Activated CD4-positive, CD25-positive, alpha-beta regulatory T cell (primary cell): Measurements from ENCODE around the gene THOC6.
"Not testable (repeated sequence)": the region's sequence is repeated elsewhere in the genome, so short reads cannot be mapped to it uniquely, and the experiment has no call there.

ENCODE experiments used
- DNase-seq, 4 experiments: peaks; one replicate each; lab custom pipeline; 2025; lab: John Stamatoyannopoulos, UW

THOC6 gene

DNA sequence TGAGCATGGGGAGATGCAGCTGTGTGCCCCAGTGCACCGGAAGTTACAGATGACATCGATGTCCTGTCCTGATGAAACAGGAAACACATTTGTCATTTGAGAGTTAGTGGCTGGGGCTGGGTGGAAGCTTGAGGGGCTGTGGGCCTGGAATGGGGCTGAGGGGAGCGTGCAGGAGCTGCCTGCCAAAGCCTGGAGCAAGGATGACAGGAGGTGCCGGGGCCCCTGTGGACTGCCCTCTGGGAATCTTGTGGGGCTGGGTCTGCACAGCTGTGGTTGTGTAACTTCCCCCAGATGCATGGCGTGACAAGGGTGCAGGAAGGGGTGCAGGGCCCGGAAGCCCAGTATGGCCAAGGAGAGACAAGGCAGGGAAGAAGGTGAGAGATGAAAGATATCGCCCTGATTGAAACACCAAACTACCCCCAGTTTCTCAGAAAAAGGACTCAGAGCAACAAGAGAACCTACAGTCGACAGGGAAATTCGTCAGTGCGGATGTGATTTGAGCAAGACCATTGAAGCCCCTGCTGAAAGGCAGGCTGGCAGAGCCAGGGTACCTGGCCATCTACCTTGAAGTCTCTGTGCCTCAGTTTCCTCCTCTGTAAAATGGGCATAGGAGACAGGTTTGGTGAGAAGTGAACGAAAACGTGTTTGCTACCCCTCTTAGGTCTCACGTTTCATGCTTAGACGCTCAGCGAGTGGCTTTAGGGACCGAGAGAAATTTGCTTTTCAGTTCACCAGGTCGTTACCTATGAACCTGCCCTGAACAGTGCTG lies 31.3 kb downstream of the THOC6 start:
- no peak for DNase-seq

DNA sequence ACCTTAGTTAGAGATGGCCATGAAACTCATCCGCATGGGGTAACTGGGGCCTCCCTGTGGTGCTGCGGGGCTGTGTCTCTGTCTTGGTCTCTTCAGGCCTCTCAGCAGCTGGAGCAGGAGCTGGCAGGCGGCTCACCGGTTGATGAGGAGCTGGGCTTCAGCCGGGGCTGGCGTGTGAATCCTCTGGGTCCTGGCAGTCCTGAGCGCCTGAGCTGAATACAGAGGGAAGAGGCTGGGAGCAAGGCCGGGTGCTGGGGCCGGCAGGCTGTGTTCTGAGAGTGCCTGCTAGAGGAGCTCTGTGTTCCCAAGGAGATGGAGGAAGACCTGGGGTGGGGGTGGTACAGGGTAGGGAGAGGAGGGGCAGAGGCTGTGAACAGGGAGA lies 31.9 kb downstream of the THOC6 start:
- not testable (repeated sequence) for DNase-seq

DNA sequence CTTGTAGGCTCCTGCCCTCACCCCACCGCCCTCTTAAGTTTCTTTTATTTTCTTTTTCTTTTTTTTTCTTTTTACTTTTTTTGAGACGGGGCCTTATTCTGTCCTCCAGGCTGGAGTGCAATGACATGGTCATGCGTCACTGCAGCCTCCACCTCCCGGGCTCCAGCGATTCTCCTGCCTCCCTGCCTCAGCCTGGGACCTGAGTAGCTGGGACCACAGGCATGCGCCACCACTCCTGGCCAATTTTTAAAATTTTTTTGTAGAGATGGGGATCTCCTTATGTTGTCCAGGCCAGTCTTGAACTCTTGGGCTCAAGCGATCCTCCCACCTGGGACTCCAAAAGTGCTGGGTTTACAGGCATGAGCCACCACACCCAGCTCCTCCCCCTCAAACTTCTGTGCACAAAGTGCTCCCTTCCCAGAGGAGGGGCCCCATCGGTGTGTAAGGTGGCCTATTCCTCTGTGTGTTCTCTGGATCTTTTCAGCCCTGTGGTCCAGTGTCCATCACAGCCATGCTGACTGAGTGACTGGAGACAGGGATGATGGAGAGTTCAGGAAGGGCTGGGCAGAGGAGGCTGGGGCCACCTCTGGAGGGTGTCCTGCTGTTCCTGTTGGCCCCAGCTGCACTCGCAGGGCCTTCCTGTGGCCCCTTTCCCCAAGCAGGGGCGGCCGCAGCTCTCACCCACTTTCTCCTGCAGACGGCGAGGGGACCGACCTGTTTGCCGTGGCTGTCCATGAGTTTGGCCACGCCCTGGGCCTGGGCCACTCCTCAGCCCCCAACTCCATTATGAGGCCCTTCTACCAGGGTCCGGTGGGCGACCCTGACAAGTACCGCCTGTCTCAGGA lies 32.7 kb downstream of the THOC6 start:
- no peak for DNase-seq

DNA sequence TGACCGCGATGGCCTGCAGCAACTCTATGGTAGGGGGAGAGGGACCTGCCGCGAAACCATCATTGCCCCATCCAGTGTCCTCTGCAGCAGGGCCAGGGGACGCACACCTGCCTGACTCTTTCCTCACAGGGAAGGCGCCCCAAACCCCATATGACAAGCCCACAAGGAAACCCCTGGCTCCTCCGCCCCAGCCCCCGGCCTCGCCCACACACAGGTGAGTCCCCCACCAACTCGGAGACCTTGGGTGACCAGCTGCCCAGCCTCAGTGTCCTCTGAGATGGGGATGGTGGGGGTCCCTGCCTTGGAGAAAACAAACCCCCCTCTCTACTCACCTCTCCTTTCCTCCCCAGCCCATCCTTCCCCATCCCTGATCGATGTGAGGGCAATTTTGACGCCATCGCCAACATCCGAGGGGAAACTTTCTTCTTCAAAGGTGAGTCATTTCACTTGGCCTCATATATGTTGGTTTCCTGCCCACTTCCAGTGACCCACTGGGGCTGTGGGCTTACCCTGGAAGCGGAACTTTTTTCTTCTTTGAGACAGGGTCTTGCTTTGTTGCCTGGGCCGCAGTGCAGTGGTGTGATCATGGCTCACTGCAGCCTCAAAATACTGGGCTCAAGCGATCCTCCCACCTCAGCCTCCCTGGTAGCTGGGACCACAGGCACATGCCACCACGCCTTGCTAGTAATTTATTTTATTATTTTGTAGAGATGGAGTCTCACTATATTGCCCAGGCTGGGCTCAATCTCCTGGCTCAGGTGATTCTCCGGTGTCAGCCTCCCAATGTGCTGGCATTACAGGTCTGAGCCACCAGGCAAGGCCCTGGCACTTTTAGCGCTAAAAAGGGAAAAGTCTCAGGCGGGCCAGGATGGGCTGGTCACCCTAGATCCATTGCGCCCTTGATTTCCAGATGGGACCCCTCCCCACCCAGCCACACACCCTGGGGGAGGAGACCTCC lies 33.6 kb downstream of the THOC6 start:
- DNase-seq, result no peak

- peak in 2 of 4 experiments; percentile 31 to 32 for DNase-seq
Observed at GRCh38 chr16:3058139-3059030, 34.5 kb downstream of the THOC6 start.

GRCh38 chr16:3059041-3059722 lies 35.3 kb downstream of the THOC6 start:
- peak; percentile 76 to 81 (median 79) for DNase-seq

DNA sequence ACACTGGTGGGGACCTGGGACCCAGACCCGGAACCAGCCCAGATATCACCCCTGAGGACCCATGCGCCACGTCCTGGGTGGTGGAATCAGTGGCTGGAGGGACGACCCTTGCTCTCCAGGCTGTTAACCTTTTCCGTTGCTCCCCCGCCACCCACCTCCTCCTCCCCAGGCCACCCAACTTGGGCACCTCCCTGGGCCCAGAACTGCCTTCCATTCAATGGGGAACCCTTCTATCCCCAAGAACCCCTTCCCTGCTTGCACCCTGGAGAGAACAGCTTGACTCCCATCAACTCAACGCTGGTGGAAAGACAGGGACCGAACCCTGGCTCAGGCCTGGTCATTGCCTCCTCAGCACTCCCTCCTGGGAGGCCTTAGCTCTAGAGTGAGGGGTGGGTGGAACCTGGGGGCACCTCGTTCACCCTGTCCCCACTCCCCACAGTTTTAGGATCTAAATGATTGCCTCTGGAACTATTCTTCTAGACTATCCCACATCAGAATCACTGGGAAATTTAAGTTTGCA lies 35.9 kb downstream of the THOC6 start:
- DNase-seq, result no peak

- no peak for DNase-seq
Observed at GRCh38 chr16:3060339-3061127, 36.7 kb downstream of the THOC6 start.

GRCh38 chr16:3062553-3062952 lies 38.7 kb downstream of the THOC6 start:
- no peak for DNase-seq

GRCh38 chr16:3063625-3064386 lies 40.0 kb downstream of the THOC6 start:
- no peak for DNase-seq

DNA sequence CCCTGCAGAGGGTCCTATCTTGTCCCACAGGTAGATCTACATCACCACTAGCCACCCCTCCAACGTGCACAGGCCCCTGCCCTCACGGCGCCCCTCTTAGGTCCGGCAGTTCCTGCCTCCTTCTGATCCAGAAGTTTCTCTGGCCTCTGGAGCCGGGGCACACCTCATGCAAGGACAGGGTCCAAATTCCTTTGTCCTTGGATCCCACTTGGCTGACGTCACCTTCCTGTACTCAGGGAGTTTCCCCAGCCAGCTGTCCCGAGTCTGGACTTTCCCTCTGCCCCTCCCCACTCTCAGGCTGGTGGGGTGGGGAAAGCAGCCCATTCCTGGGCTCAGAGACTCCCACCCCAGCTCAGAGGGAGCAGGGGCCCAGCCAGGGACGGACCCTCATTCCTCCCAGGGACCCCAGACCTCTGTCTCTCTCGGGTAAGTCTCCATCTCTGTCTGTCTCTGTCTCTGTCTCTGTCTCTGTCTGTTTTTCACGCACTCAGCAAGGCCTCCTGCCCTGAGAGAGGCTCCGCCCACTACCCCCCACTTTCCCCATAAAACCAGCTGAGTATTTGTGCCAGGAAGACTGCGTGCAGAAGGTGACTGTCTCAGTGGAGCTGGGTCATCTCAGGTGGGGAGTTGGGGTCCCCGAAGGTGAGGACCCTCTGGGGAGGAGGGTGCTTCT lies 41.4 kb downstream of the THOC6 start, which contains the start of gene IL32:
TSS of gene IL32 (plus strand) at position 572 of the 673 bp plus-strand sequence. CDS start 172 bp downstream, outside the sequence.
- DNase-seq, result peak in 3 of 4 experiments; percentile 45 to 58 (median 46)

DNA sequence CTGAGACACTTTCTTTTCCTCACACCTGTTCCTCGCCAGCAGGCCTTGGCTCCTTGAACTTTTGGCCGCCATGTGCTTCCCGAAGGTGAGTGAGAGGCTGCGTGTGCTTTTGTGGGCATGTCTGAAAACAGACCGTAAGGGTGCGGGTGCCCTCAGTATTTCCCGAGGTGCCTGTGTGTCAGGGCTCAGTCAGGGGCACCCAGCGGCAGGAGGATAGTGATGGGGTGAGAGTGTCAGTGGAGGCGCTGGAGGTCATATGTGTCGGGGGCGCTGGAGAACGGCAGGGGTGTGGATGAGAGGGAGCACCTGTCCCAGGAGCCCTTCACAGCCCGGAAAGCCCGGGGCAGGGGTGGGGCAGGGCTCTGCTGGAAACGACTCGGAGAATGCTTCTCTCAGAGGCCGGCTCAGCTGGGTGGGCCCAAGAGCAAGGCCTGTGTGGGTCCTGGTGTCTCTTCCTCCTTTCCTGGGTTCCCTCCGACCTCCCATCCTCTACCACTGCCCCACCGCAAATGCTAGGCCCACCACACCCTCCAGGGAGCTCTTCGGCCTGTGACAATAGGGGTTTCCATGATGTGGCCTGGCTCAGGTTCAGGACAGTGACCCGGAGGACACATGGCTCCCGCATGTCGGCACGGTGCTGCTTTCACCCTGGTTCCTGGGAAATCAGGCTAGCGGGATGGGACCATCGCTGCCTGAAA lies 42.1 kb downstream of the THOC6 start:
- no peak for DNase-seq

GRCh38 chr16:3066440-3066748 lies 42.6 kb downstream of the THOC6 start:
- no peak for DNase-seq

- no peak for DNase-seq
Observed at GRCh38 chr16:3068487-3068886, 44.7 kb downstream of the THOC6 start.

GRCh38 chr16:3069146-3069545 lies 45.3 kb downstream of the THOC6 start:
- DNase-seq, result not testable (repeated sequence)

- DNase-seq, result no peak
Observed at GRCh38 chr16:3070608-3071111, 46.8 kb downstream of the THOC6 start.

DNA sequence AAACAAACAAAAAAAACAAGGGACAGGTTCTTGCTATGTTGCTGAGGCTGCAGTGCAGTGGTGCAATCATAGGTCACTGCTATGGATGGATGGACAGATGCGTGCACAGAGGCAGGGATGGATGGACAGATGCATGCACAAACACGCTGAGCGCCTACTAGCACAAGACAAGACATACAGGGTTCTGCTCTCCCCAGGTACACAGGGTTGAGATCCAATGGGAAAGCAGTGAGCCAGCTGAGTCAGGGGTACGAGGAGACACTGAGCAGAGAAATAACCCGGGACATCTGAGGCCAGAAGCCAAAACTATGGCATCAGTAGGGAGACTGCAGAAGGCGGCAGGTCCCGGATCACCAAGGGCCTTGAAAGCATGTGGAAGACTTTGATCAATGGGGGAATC lies 47.8 kb downstream of the THOC6 start:
- no peak for DNase-seq
